DND-41 (cell line): Measurements from ENCODE around the gene GSAP.

Source experiments
- ATAC-seq: fragments of 200-7000 bp; cut with Tn5 transposase; 3 replicates; pipeline ENCODE4 v1.9.1; 2021; ENCODE audit warnings: low read depth; ENCODE audit not compliant: insufficient read depth
- DNase-seq: peaks from one replicate; pipeline ENCODE4 v3.0.0-alpha.2; 2020
- H2AFZ ChIP-seq: 2 replicates; pipeline ENCODE4 v1.6.0; 2012; ENCODE audit warnings: low read depth, low read length
- H3K27ac ChIP-seq: 2 replicates; pipeline ENCODE4 v1.5.1; 2012; ENCODE audit warnings: low read length, inconsistent platforms
- H3K27me3 ChIP-seq: fragments of 200-600 bp; sonication (generic); 2 replicates; pipeline ENCODE4 v1.6.0; 2012; ENCODE audit warnings: low read length, mild to moderate bottlenecking, inconsistent platforms; ENCODE audit not compliant: insufficient read depth, poor library complexity
- H3K36me3 ChIP-seq: 2 replicates; pipeline ENCODE4 v1.5.1; 2012; ENCODE audit warnings: low read length, inconsistent platforms; ENCODE audit not compliant: insufficient read depth
- H3K4me1 ChIP-seq: 2 replicates; pipeline ENCODE4 v1.5.1; 2012; ENCODE audit warnings: mild to moderate bottlenecking, low read length; ENCODE audit not compliant: insufficient read depth
- H3K4me2 ChIP-seq: 2 replicates; pipeline ENCODE4 v1.6.0; 2012; ENCODE audit warnings: mild to moderate bottlenecking, moderate library complexity, low read length, inconsistent platforms; ENCODE audit not compliant: insufficient read depth
- H3K4me3 ChIP-seq, 2 experiments: fragments of 200-600 bp in 1 of 2; shearing (Covaris generic) in 1 of 2; 2 replicates each; pipeline ENCODE4 v1.5.1; 2012 to 2016; ENCODE audit warnings: inconsistent platforms in 2 of 2, low read length in 2 of 2, mild to moderate bottlenecking in 2 of 2, low read depth in 1 of 2, moderate library complexity in 1 of 2
- H3K79me2 ChIP-seq: 2 replicates; pipeline ENCODE4 v1.6.0; 2012; ENCODE audit warnings: low read length, inconsistent platforms; ENCODE audit not compliant: insufficient read depth
- H3K9ac ChIP-seq: 2 replicates; pipeline ENCODE4 v1.6.0; 2012; ENCODE audit warnings: low read depth, mild to moderate bottlenecking, inconsistent platforms, low read length, moderate library complexity
- H3K9me3 ChIP-seq: 2 replicates; pipeline ENCODE4 v1.5.1; 2012; ENCODE audit warnings: low read length, moderate library complexity, mild to moderate bottlenecking, inconsistent platforms; ENCODE audit not compliant: insufficient read depth, severe bottlenecking
- H4K20me1 ChIP-seq: 2 replicates; pipeline ENCODE4 v1.6.0; 2012; ENCODE audit warnings: low read length; ENCODE audit not compliant: insufficient read depth
- CTCF ChIP-seq: IDR thresholded peaks from 2 replicates; pipeline ENCODE4 v1.5.1; 2012; ENCODE audit warnings: borderline replicate concordance, low read length, moderate library complexity, mild to moderate bottlenecking; ENCODE audit not compliant: poor library complexity, severe bottlenecking; ENCODE audit errors: extremely low read depth
- EZH2 ChIP-seq: IDR thresholded peaks from 3 replicates; pipeline ENCODE4 v1.6.1; 2012; ENCODE audit warnings: borderline replicate concordance, low read depth, mild to moderate bottlenecking, moderate library complexity, low read length, inconsistent platforms; ENCODE audit not compliant: severe bottlenecking

GSAP gene

GRCh38 chr7:77290425-77290824, 125.7 kb downstream of the GSAP start:
- ATAC-seq (no peak), DNase-seq (no peak)
- Histone ChIP-seq H3K4me3 (no peak overlapping the region), H3K27me3 (no peaks in the 10 kb centered on the region), H3K79me2 (no peaks in the 10 kb centered on the region), H3K36me3 (peaks cover 30% of the 10 kb centered on the region; the same call in 1 of the 2 replicates), H3K9ac (no peak overlapping the region), H3K4me1 (no peaks in the 10 kb centered on the region), H3K4me2 (no peak overlapping the region), H4K20me1 (no peaks in the 10 kb centered on the region), H3K9me3 (no peaks in the 10 kb centered on the region), H2AFZ (no peak overlapping the region), H3K27ac (no peak overlapping the region)
- TF ChIP-seq CTCF, result no peak
- TF ChIP-seq EZH2, result no peak

GRCh38 chr7:77289387-77289786, 126.8 kb downstream of the GSAP start:
- Histone ChIP-seq H3K27ac (no peak overlapping the region), H3K27me3 (no peaks in the 10 kb centered on the region), H3K4me3 (no peak overlapping the region), H3K79me2 (no peaks in the 10 kb centered on the region), H3K9ac (no peak overlapping the region), H3K4me2 (no peak overlapping the region), H3K9me3 (no peaks in the 10 kb centered on the region), H3K4me1 (no peaks in the 10 kb centered on the region), H2AFZ (no peak overlapping the region), H4K20me1 (no peaks in the 10 kb centered on the region), H3K36me3 (peaks cover 28% of the 10 kb centered on the region; the same call in 1 of the 2 replicates)
- DNase-seq (no peak), ATAC-seq (no peak)
- no peak for TF ChIP-seq EZH2
- TF ChIP-seq CTCF, result no peak

- Histone ChIP-seq H3K4me2 (no peak overlapping the region), H3K27ac (no peak overlapping the region), H3K79me2 (no peaks in the 10 kb centered on the region), H2AFZ (no peak overlapping the region), H3K4me1 (no peaks in the 10 kb centered on the region), H3K9ac (no peak overlapping the region), H3K36me3 (peaks cover 25% of the 10 kb centered on the region; the same call in 1 of the 2 replicates), H3K4me3 (no peak overlapping the region), H3K27me3 (no peaks in the 10 kb centered on the region), H3K9me3 (no peaks in the 10 kb centered on the region), H4K20me1 (no peaks in the 10 kb centered on the region)
- DNase-seq, result no peak
- TF ChIP-seq EZH2 (no peak), CTCF (no peak)
- ATAC-seq, result no peak
Measured at GRCh38 chr7:77288676-77289320, 127.4 kb downstream of the GSAP start.
